ENCODE data around the gene TRAPPC12. TPM values are rescaled to one million over a fixed set of nuclear protein-coding genes. Genes with fewer than 3 reads are reported as not detected.

TRAPPC12 gene
- total RNA-seq, 1 experiment from 2014 or later = 86.0 TPM

DNA sequence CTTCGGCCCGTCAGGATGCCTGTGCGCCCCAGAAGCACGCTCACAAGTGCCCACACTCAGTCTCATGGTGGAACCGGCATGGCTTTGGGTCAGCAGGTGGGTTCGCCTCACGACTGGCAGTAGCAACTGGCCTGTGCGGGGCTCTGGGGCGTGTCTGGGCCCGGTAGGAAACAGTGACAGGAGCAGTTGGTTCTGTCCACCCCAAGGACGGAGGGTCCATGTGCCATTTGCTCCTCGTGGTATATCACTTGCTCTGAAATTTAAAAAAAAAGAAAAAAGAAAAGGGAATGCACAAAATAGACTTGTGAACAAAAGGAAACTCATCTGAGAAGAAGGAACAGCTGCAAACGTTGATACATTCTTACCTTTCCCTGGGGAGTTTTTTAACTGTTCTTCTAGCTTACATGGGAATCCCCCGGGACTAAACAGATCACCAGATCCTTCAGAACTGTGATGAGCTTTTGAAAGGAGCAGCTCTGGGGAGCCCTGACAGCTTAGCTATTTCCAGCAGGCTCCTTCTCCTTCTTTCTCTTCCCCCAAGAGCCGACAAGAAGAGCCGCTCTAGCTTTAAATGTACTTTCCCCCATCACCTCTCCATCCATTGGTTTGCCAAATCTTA lies 42.8 kb downstream of the TRAPPC12 start:
- no peaks in the 10 kb centered on the region for H3K9me3 Mint-ChIP-seq
- Histone ChIP-seq H3K79me1 (ENCODE audit: insufficient read depth, low read depth, low read length, poor library complexity, severe bottlenecking) (no peaks in the 10 kb centered on the region), H3K9me3 (ENCODE audit: control insufficient read depth, low read depth, low read length) (no peaks in the 10 kb centered on the region), H3K9ac (ENCODE audit: extremely low read depth, insufficient read length, low read length) (no peak overlapping the region), H3K4ac (ENCODE audit: low read depth, low read length) (no peak overlapping the region), H2BK5ac (ENCODE audit: insufficient read length, low read length) (no peak overlapping the region), H3K56ac (ENCODE audit: insufficient read length, low read depth, low read length) (no peak overlapping the region), H3K23me2 (ENCODE audit: insufficient read length, low read depth, low read length, poor library complexity, severe bottlenecking) (no peaks in the 10 kb centered on the region), H3K4me1 (ENCODE audit: insufficient read depth, low read length) (no peaks in the 10 kb centered on the region), H3K23ac (ENCODE audit: insufficient read length, low read depth, low read length) (no peak overlapping the region), H3K4me2 (ENCODE audit: insufficient read depth, insufficient read length, low read length) (no peak overlapping the region), H3K79me2 (ENCODE audit: insufficient read depth, low read length) (no peaks in the 10 kb centered on the region), H4K5ac (ENCODE audit: insufficient read length, low read depth, low read length) (no peak overlapping the region), H3K18ac (ENCODE audit: insufficient read length, low read depth, low read length) (no peak overlapping the region), H4K20me1 (ENCODE audit: control insufficient read depth, insufficient read depth, insufficient read length) (no peaks in the 10 kb centered on the region), H3K27me3 (ENCODE audit: insufficient read depth, low read length) (no peaks in the 10 kb centered on the region), H3T11ph (ENCODE audit: low read length) (no peak overlapping the region), H2BK120ac (ENCODE audit: low read depth, low read length, poor library complexity, severe bottlenecking) (no peak overlapping the region), H3K14ac (ENCODE audit: insufficient read depth, low read length) (no peak overlapping the region), H2BK15ac (ENCODE audit: low read depth, low read length) (no peak overlapping the region), H4K8ac (replicated peaks; ENCODE audit: insufficient read length, low read depth, low read length) (no peak overlapping the region), H2BK12ac (ENCODE audit: insufficient read length, low read depth, low read length) (no peak overlapping the region), H2BK20ac (ENCODE audit: low read depth, low read length, poor library complexity, severe bottlenecking) (no peak overlapping the region), H2AK5ac (ENCODE audit: insufficient read length, low read length) (no peak overlapping the region), H3K27ac (ENCODE audit: insufficient read length, low read depth, low read length) (no peak overlapping the region), H4K91ac (ENCODE audit: insufficient read length, low read depth, low read length) (no peak overlapping the region), H2AFZ (ENCODE audit: low read length) (no peak overlapping the region)
- no CpG with 5 or more reads among the region's 16 CpGs for WGBS (ENCODE audit: extremely low coverage, insufficient read length, low lambda C conversion rate)
- H3K4me1 Mint-ChIP-seq = no peaks in the 10 kb centered on the region; a peak in 1 of 4 replicates
- no peak for DNase-seq
- 0 out of 7 replicates have a peak overlapping the region, but pooled peaks of 1 of the 3 experiments have one; percentile 40 for H3K27ac Mint-ChIP-seq
- TF ChIP-seq, protein P1, sequence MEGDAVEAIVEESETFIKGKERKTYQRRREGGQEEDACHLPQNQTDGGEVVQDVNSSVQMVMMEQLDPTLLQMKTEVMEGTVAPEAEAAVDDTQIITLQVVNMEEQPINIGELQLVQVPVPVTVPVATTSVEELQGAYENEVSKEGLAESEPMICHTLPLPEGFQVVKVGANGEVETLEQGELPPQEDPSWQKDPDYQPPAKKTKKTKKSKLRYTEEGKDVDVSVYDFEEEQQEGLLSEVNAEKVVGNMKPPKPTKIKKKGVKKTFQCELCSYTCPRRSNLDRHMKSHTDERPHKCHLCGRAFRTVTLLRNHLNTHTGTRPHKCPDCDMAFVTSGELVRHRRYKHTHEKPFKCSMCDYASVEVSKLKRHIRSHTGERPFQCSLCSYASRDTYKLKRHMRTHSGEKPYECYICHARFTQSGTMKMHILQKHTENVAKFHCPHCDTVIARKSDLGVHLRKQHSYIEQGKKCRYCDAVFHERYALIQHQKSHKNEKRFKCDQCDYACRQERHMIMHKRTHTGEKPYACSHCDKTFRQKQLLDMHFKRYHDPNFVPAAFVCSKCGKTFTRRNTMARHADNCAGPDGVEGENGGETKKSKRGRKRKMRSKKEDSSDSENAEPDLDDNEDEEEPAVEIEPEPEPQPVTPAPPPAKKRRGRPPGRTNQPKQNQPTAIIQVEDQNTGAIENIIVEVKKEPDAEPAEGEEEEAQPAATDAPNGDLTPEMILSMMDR (conservative IDR thresholded peaks at IDR 0.05) = no peak
- peaks cover 14 to 38% (median 22%) of the 10 kb centered on the region in 3 experiments; a peak in 6 of 7 replicates for H3K36me3 Mint-ChIP-seq (ENCODE audit: insufficient read depth in 1 of 3, low read depth in 3 of 3)
- H3K4me3 Mint-ChIP-seq = no peak overlapping the region
- no peaks in the 10 kb centered on the region for H3K27me3 Mint-ChIP-seq (ENCODE audit: low read depth)

Measured in H9 (cell line).